PC-9 (cell line): ENCODE results near the gene HELT. TPM values are rescaled to one million over a fixed set of nuclear protein-coding genes. Genes with fewer than 3 reads are reported as not detected.

Source experiments
- BruUV-seq: library from RNA; stranded (reverse); fragments of 400-500 nt; replicated peaks from 2 replicates; lab custom pipeline; 2021; lab: Mats Ljungman, UMichigan
- CTCF ChIA-PET: fragments of 300-600 bp; sonication (Branson Sonifier 250); formaldehyde crosslinking; loops from one replicate; lab custom pipeline; 2022; ENCODE audit warnings: antibody characterized with exemption; lab: Charles Lee
- POLR2A ChIA-PET: fragments of 300-600 bp; sonication (Branson Sonifier 250); formaldehyde crosslinking; loops from one replicate; lab custom pipeline; 2022; ENCODE audit warnings: antibody characterized with exemption; ENCODE audit not compliant: unreplicated experiment; lab: Charles Lee
- DNase-seq, 2 experiments: peaks; one replicate each; pipeline versions ENCODE4 v3.0.0 to v3.0.0-alpha.2; 2015 to 2022; ENCODE audit warnings: mixed read lengths in 1 of 2
- H2AFZ ChIP-seq: fragments of 200-600 bp; sonication (generic); 2 replicates; pipeline ENCODE4 v1.8.1; 2017; ENCODE audit warnings: antibody characterized with exemption
- H3F3A ChIP-seq: fragments of 200-600 bp; sonication (generic); 2 replicates; pipeline ENCODE4 v1.8.1; 2017; ENCODE audit warnings: antibody characterized with exemption, mild to moderate bottlenecking, low read depth; ENCODE audit not compliant: insufficient read depth
- H3K27ac ChIP-seq: fragments of 200-600 bp; sonication (generic); 2 replicates; pipeline ENCODE4 v1.6.1; 2016; ENCODE audit warnings: mixed run types
- H3K27me3 ChIP-seq: fragments of 200-600 bp; sonication (generic); 2 replicates; pipeline ENCODE4 v1.6.1; 2016; ENCODE audit warnings: low read depth, mixed run types; ENCODE audit not compliant: insufficient read depth
- H3K36me3 ChIP-seq: fragments of 200-600 bp; sonication (generic); 2 replicates; pipeline ENCODE4 v1.6.1; 2016; ENCODE audit warnings: low read depth, mixed run types
- H3K4me1 ChIP-seq: fragments of 200-600 bp; sonication (generic); replicated peaks from 2 replicates; pipeline ENCODE4 v1.6.1; 2016; ENCODE audit warnings: mixed run types; ENCODE audit not compliant: insufficient read depth
- H3K4me2 ChIP-seq: fragments of 200-600 bp; sonication (generic); 2 replicates; pipeline ENCODE4 v1.6.1; 2017; ENCODE audit warnings: mixed run types
- H3K4me3 ChIP-seq: fragments of 200-600 bp; sonication (generic); 2 replicates; pipeline ENCODE4 v1.6.1; 2016; ENCODE audit warnings: mixed run types
- H3K79me2 ChIP-seq: fragments of 200-600 bp; sonication (generic); 2 replicates; pipeline ENCODE4 v1.6.1; 2017; ENCODE audit warnings: low read depth, mixed run types
- H3K9me2 ChIP-seq: fragments of 200-600 bp; sonication (generic); 2 replicates; pipeline ENCODE4 v1.8.1; 2017; ENCODE audit warnings: mild to moderate bottlenecking; ENCODE audit not compliant: insufficient read depth
- H3K9me3 ChIP-seq: fragments of 200-600 bp; sonication (generic); 2 replicates; pipeline ENCODE4 v1.8.1; 2016; ENCODE audit warnings: low read depth; ENCODE audit not compliant: insufficient read depth
- H4K20me1 ChIP-seq: fragments of 200-600 bp; sonication (generic); 2 replicates; pipeline ENCODE4 v1.8.1; 2017; ENCODE audit not compliant: insufficient read depth
- EZH2 ChIP-seq: fragments of 200-600 bp; sonication (generic); IDR thresholded peaks from 2 replicates; pipeline ENCODE4 v1.8.0; 2017; ENCODE audit warnings: antibody characterized with exemption, low read depth
- intact Hi-C: fragments of 100-400 bp; cut with micrococcal nuclease; formaldehyde crosslinking; loops from one replicate; pipeline ENCODE4 v1.10.0; 2022; ENCODE audit not compliant: unreplicated experiment
- total RNA-seq: library from RNA; stranded (reverse); gene quantifications from 2 replicates; pipeline ENCODE4 v1.2.3, GENCODE V29; 2021
- TF ChIP-seq, protein P1 (sequence below): fragments of 200-600 bp; sonication (generic); conservative IDR thresholded peaks from 2 replicates; pipeline ENCODE4 v1.6.1; 2017; ENCODE audit warnings: mixed run types, antibody characterized with exemption, mild to moderate bottlenecking, moderate library complexity

Gene HELT
- total RNA-seq, 1 experiment from 2014 or later = not detected

DNA sequence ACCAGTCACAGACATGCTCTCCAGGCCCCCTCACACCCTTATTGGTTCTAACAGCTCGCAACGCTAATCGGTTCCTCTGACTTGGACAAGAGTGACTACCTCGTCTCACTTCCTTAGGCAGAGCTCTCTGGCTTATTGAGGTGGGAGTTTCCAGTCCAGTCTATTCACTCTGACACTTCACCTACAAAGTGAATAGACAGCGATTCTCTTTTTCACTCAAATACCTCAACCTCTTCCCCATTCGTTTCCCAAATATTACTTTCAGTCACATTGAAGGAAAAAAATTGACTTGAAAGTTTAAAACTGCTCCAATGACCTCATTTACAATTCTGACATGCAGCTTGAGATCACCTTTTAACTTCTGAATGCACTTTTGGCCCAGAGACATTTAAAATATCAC, 17.7 kb downstream of the HELT start:
- intact Hi-C loops = no loop called here
- ChIA-PET CTCF (interaction anchor here (0.6 kb wide), 1 partner anchor 60 kb away, joined by 9 read pairs; no protein-coding TSS in a partner anchor), POLR2A (no interaction called here)
- Histone ChIP-seq H3K4me3 (no peak overlapping the region), H2AFZ (no peak overlapping the region), H3K9me3 (no peaks in the 10 kb centered on the region), H3K79me2 (no peaks in the 10 kb centered on the region), H3K4me1 (no peaks in the 10 kb centered on the region), H3K27ac (no peak overlapping the region), H4K20me1 (no peaks in the 10 kb centered on the region), H3K27me3 (no peaks in the 10 kb centered on the region), H3K36me3 (no peaks in the 10 kb centered on the region), H3K4me2 (no peak overlapping the region), H3K9me2 (no peaks in the 10 kb centered on the region), H3F3A (no peaks in the 10 kb centered on the region)
- TF ChIP-seq EZH2 = no peak
- TF ChIP-seq, protein P1, sequence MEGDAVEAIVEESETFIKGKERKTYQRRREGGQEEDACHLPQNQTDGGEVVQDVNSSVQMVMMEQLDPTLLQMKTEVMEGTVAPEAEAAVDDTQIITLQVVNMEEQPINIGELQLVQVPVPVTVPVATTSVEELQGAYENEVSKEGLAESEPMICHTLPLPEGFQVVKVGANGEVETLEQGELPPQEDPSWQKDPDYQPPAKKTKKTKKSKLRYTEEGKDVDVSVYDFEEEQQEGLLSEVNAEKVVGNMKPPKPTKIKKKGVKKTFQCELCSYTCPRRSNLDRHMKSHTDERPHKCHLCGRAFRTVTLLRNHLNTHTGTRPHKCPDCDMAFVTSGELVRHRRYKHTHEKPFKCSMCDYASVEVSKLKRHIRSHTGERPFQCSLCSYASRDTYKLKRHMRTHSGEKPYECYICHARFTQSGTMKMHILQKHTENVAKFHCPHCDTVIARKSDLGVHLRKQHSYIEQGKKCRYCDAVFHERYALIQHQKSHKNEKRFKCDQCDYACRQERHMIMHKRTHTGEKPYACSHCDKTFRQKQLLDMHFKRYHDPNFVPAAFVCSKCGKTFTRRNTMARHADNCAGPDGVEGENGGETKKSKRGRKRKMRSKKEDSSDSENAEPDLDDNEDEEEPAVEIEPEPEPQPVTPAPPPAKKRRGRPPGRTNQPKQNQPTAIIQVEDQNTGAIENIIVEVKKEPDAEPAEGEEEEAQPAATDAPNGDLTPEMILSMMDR = no peak
- DNase-seq = no peak
- BruUV-seq = no TSS peak

DNA sequence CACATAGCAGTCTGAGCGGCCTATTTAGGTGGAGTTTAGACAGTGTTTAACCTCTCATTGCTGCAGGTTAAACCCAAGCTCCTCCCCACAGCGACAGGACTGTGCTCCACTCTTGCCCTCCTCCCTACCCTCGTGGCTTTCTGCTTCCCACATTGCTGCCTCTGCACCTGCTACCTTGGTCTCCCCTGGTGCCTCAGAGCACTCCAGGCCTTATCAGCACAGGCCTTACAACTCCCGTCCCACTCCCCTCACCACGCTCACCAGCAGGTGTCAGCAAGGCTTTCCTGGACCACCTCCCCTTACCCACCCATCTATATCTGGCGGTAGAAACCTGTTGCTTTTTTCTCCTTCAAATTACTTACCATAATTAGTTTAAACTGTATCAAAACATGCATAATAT, 18.6 kb downstream of the HELT start:
- H3K36me3 ChIP-seq = no peaks in the 10 kb centered on the region
- no peaks in the 10 kb centered on the region for H3K27me3 ChIP-seq
- no peaks in the 10 kb centered on the region for H4K20me1 ChIP-seq
- H3K9me2 ChIP-seq = no peaks in the 10 kb centered on the region
- ChIA-PET CTCF (no interaction called here), POLR2A (no interaction called here)
- no peak for DNase-seq
- no peaks in the 10 kb centered on the region for H3K4me1 ChIP-seq
- no peaks in the 10 kb centered on the region for H3F3A ChIP-seq
- no peak for TF ChIP-seq EZH2
- BruUV-seq = no TSS peak
- H3K4me3 ChIP-seq = no peak overlapping the region
- H3K27ac ChIP-seq = no peak overlapping the region
- H3K9me3 ChIP-seq = no peaks in the 10 kb centered on the region
- no peaks in the 10 kb centered on the region for H3K79me2 ChIP-seq
- no peak overlapping the region for H2AFZ ChIP-seq
- H3K4me2 ChIP-seq = no peak overlapping the region
- intact Hi-C loops = no loop called here

DNA sequence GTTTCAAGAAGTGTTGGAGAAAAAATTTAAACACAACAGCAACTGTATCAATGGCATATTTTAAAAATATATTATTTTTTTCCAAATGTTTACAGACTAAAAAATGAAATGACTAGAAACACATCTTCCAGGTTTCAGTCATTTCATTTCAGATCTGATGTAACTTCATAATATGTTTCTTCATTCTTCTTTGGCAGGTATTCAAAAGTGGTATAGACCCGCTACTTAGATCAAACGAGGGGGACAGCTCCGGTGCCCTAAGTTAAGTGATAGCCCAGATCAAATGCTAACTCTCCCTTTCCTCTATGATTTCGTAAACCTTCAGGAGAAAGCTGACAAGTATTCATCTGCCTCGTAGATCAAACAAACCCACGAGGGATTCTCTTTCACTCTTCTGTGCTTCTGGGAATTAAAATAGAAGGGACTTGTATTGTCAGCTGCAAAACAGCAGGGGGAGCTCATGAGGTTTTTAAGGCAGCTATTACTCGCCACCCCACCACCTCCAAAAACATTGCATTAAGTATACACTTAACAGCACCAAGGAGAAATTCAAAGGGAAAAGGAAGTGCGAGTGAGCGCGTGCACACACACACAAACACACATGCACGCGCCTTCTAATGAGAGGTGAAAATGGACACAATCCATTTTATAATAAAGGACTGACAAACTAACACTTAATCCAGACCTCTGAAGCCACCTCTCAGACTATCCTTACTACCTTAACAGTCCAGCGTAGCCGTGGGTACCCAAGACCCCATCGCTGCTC, 21.4 kb downstream of the HELT start:
- Histone ChIP-seq H3K9me2 (no peaks in the 10 kb centered on the region), H3K27ac (peak overlapping the region; percentile 46; the same call in 1 of the 2 replicates), H3K79me2 (no peaks in the 10 kb centered on the region), H3K4me2 (peak overlapping the region; percentile 60), H3K36me3 (no peaks in the 10 kb centered on the region), H3K9me3 (no peaks in the 10 kb centered on the region), H3F3A (no peaks in the 10 kb centered on the region), H3K4me3 (no peak overlapping the region; the same call in 1 of the 2 replicates), H3K4me1 (no peaks in the 10 kb centered on the region), H3K27me3 (no peaks in the 10 kb centered on the region), H4K20me1 (no peaks in the 10 kb centered on the region), H2AFZ (peak overlapping the region; percentile 71; the same call in 1 of the 2 replicates)
- ChIA-PET CTCF (interaction anchor here (0.6 to 1.0 kb wide), 4 partner anchors 17 to 95 kb away, joined by 3 to 5 read pairs (median 5); no protein-coding TSS in a partner anchor), POLR2A (interaction anchor here (0.6 kb wide), 1 partner anchor 369 kb away, joined by 4 read pairs; no protein-coding TSS in a partner anchor)
- intact Hi-C loops = loop anchor here (2.0 to 5.0 kb wide), 2 partner anchors 58 to 95 kb away; no protein-coding TSS in a partner anchor
- DNase-seq = peak; percentile 37
- TF ChIP-seq, protein P1 = peak; percentile 79
- no peak for TF ChIP-seq EZH2
- BruUV-seq = no TSS peak
